Stimulated activated CD4-positive, alpha-beta T cell treated with anti-CD3 and anti-CD28 coated beads, Interleukin-4, amount 100 ng/mL, for 24 hours (primary cell): ENCODE measurements around the gene GTF3A.
"Not testable (repeated sequence)": the region's sequence is repeated elsewhere in the genome, so short reads cannot be mapped to it uniquely, and the experiment has no call there.

Experiments used
- DNase-seq: peaks from one replicate; pipeline ENCODE4 v3.0.0-alpha.2; 2020

The GTF3A gene

DNA sequence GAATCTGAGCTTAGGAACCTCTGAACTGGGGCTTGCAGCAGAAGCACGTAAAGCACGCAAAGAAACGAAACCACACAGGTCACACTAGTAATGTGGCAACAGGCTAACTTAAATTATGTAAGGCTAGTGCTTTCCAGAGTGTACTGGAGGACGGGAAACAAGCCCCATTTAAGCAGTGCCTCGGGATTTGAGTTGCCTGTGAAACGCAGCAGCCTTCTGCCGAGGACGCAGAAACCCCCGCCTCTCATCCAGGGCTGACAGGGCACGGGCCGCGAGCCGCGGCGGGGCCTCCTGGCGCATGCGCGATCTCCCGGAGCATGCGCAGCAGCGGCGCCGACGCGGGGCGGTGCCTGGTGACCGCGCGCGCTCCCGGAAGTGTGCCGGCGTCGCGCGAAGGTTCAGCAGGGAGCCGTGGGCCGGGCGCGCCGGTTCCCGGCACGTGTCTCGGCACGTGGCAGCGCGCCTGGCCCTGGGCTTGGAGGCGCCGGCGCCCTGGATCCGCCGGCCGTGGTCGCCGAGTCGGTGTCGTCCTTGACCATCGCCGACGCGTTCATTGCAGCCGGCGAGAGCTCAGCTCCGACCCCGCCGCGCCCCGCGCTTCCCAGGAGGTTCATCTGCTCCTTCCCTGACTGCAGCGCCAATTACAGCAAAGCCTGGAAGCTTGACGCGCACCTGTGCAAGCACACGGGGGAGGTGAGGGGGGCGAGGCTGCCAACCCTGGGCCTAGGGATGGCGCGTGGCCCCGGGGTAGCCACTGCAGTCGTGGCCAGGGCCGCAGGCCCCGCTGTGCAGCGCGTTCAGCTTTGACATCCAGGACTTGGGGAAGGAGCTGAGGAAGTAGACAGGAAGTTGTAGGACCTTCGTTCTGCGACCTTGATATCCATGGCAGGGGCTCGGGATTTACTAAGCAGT lies at the start of gene GTF3A:
GTF3A (plus strand) TSS at position 374 of the 912 bp plus-strand sequence.
- peak; percentile 87 for DNase-seq

DNA sequence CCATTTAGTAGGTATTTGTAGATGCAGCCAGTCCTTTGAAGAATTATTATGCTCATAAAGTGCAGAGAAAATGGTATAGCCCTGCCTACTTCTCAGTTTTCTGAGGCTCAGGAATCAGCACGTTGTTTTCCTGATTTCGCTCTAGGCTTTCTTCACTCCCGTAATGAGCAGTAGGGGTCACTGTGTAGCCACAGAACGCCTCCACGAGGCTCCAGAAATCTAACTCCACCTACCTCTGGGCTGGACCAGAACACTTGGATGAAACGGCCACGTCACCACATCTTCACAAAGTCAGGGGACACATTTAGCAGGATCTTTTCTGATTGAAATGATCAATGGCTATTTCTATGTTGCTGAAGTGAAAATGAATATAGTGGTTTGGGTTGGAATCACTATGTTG lies 49.8 kb upstream of the GTF3A start:
- peak; percentile 62 for DNase-seq

DNA sequence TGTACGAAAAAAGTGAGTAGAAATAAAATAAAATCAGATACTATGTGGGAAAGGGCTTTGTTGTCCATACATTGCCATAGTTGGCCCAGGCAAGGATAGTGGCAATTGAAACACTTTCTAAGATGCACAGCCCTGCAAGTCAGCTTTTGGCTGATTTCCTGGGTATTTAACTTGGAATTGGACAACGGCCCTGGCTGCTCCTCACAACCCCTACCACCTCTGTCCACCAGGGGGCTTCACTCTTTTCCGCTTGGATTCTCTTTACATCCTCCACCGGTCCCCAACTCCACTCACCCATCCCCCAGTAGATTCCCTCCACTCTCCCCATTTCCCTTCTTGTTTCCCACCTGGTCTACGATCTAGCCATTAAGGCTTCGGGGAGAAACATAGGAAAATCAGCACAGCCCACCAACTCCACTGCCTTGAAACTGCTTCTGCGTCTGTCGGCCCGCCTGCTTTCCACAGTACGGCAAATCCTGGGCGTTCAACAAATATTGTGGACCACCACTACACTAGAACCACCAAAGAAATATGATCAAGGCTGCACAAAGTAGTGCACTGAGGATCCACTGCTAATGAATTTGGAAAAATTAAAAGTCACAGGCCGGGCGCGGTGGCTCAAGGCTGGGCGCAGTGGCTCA lies 48.6 kb upstream of the GTF3A start:
- peak; percentile 64 for DNase-seq

DNA sequence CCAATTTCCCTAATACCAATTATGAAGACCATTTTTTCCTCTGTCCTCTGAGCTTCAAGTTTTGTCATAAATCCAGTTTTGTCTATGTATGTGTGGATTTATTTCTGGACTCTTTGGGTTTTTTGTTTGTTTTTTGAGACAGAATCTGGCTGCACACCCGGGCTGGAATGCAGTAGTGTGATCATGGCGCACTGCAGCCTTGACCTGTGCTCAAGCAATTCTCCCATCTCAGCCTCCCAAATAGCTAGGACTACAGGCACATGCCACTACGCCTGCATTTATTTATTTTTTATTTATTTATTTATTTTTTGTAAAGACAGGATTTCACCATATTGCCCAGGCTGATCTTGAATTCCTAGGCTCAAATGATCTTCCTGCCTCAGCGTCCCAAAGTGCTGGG lies 45.3 kb upstream of the GTF3A start:
- no peak for DNase-seq

DNA sequence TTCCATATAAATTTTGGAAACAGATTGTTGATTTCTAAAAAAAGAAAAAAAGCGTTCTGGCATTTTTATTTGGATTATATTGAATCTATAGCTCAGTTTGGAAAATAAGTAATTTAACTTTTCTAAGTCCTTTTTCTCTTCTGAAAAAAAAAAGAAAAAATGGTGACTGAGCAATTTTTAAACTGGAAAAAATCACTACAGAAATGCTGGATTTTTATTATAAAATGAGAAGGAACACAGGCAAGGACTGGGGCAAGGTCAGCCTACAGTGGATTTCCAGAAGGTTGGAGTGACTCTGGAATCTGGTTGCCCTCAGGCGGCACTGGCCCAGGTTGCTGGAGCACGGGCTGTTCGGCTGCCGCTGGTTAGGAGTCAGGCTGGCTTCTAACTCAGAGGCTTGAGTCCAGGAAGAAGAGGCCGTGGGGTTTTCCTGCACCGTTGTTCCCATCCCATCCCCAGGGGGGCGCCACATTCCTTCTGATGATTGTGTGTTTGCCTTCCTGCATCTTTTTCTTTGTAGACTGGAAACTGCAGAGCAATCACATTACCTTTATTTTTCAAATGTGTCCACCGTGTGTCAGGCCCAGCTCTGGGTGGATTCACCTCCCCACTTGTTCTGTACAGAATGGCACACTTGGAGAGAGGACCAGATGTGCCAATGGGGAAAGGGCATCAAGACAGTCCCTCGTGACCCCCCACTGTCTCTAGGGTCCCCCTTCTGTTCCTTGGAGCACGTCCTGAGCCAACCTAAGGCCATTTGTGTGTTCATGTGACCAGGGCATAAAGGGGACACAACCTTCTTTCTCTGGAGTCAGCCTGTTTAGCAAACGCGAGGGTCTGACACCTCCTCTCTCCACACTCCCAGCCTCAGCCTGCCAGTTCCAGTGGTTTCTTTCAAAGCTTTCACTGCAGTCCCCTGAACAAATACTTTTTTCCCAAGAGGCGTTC lies 44.5 kb upstream of the GTF3A start:
- peak; percentile 49 for DNase-seq

DNA sequence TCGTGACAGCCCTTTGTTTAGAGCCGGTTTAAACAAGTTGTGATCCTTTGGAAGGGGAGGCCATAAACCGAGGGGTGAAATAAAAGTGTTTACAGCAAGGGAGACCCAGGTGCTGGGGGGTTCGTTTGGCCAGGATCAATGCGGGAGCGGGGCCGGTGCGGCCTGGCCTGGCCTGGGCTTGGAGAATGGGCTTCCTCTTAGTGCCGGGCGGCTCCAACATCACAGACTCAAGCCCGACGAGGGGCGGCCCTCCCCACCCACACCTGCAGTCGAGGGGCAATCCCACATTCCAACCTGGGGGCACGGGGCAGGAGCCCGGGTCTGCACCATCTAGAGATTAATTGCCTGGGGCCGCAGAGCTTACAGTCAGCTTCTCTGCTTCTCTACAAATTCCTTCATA lies 42.8 kb upstream of the GTF3A start:
- DNase-seq, result no peak

DNA sequence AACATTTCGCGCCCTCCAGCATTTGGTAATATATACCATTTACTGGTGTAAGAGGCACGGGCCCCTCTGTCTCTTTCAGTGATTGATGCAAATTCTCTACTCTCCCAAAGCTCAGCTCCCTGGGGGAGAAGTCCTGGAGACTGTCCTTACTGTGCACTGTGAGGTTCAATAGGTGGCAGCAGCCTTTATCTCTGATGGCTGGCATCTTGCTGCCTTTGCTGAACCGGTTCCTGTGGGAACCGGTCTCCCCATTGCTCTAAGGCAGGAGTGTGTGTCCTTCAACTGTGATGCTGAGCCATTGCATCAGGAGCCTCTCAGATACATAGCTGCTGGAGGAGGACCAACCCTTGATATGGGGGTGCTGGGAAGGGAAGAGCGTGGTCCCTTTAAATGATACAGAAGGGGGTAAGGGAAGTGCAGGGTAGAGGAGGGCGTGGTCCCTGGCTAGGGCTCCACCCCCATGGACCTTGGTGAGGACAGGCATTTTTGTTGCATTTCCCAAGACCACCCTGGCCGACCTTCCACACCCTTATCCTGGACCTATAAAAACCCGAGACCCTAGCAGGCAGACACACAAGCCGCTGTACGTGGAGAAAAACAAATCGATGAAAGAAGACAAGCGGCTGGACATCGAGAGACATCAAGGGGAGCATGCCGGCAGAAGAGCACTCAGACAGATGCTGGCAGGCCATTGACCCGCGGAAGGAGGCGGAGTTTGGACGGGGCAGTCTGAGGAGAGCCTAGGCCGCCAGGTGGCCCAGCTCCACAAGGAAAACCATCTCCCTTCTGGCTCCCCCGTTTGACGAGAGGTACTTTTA lies 41.1 kb upstream of the GTF3A start:
- DNase-seq, result no peak

DNA sequence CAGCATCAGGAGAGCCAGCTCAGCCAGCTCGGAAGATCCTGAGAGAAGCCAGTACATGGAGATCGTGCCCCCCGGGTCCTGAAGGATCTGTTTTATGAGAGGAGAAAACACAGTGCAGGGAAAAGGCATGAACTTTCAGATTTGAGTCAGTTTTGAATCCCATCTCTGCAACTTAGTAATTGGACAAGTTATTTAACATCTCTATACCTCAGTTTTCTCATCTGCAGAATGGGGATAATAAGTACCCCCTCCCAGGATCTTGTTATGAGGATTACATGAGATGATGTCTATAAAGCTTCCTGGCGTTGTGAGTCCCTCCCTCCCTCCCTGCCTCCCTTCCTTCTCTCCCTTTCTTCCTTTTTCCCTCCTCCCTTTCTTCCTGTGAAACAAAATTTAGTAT lies 40.1 kb upstream of the GTF3A start:
- no peak for DNase-seq

DNA sequence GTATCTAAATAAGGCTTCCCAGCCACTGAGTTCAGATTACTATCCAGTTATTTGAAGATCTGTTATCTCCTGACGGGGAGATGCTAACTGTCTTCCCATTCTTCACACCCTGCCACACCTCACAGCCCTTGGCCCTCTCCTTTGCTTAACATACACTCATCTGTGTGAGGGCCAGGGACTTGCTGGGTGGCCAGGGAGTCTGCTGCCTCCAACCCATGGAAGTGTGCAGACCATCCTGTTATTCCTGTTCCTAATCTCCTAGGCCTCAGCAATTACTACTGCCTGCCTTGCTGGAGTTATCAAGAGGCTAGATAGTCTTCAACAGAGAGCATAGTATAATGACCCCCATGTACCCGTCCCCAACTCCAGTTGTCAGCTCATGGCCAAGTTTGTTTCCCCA lies 36.2 kb upstream of the GTF3A start:
- DNase-seq, result no peak

DNA sequence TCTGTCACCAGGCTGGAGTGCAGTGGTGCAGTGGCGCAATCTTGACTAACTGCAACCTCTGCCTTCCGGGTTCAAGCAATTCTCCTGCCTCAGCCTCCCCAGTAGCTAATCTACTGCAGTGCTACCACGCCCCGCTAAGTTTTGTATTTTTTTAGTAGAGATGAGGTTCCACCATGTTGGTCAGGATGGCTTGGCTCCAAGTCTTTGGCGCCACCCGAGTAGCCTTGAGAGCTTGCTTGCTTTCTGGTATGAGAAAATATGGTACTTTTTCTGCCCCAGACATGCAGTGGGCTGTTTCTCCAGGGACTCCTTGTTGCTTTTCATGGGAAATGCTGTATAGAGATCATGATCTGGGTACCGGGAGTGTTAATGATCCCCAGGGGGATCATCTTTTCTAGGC lies 34.5 kb upstream of the GTF3A start:
- DNase-seq, result no peak

DNA sequence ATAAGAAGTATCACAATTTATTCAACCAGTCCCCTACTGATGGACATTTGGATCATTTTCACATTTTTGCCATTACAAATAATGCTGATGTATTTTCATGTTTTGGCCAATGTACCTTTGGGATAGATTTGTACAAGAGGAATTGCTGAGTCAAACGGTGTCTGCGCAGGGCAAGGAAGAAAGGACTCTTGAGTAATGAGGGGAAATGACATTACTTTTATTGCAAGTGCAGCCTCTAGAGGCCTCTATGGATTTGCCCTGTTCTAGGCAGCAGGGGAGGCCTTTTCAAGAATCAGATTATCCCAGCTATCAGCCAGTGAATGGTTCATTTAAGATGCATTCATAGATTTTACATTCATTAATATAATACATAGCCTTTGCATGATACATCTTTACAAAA lies 32.9 kb upstream of the GTF3A start:
- no peak for DNase-seq

DNA sequence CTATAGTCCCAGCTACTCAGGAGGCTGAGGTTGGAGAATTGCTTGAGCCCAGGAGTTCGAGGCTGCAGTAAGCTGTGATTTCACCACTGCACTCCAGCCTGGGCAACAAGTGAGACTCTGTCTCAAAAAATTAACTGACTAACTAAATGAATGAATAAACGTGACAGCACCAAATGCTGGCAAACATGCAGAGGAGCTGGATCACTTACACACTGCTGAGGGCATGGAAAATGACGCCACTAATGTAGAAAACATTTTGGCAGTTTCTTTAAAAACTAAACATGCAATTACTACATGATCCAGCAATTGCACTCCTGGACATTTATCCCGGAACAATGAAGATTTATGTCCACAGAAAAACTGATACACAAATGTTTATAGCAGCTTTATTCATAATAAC lies 31.3 kb upstream of the GTF3A start:
- no peak for DNase-seq

DNA sequence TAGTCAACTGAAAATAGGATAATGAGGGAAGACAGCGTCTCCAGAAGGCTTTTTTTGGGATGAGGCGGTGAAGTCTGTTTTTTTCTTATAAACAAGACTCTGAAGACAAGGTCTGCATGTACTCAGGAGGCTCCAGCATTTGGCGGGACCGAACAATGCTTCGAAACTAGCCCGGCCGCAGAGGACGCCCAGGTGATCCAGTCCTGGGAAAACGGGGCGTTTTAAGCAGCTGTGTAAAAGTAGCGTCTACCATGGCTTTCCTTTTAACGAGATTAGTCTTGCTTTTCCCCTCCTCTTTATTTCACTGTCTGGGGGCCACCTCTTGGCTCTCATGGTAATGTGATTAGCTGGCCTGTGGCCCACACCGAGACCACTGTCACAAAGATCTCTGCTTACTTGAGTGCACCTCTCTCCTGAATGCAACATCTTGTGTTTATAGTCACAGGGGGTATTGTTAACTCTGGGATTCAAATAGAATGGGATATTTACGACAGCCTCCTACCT lies 29.4 kb upstream of the GTF3A start:
- DNase-seq, result no peak

DNA sequence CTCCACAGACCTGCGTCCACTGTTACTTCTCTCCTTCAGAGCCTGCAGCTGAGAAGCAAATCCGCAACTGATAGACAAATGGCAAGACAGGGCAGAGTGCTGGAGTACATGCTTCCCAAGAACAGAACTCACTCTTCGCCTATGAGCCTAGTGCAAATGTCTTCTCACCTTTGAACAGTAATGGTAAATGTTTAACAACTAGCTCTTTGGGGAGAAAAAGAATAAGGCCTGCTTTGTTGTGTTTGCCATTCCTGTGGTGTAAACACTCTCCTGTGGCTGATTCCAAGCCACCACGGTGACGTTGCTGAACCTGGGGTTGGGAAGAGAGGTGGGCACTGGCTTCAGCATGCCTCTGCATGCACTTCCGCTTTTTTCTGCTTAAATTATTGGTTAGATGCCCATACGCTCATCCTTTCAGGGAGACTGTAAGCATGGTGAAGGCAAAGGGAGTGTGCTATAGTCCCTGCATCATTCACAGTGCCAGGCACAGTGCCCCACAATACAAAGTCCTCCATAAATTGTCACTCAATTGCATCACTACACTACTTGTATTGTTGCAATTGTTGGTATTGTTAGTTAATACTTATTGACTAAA lies 28.1 kb upstream of the GTF3A start:
- no peak for DNase-seq

DNA sequence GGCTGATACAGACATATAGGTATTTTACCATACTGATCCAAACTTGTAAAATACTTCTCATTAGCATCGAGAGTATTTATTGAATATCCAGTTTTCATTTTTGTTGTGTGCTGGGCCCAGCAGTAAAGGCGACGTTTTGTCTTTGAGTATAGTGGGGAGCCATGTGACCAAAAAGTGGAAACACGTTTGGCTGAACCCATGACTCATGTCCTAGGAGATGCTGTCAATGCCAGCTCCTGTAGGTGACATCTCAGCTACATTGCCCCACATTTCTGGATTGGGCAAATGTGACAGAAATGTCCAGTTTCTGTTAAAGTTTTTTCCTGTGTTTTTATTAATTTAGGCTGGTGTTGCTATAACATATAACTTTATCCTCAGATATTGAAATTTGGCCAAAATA lies 26.1 kb upstream of the GTF3A start:
- DNase-seq, result no peak

DNA sequence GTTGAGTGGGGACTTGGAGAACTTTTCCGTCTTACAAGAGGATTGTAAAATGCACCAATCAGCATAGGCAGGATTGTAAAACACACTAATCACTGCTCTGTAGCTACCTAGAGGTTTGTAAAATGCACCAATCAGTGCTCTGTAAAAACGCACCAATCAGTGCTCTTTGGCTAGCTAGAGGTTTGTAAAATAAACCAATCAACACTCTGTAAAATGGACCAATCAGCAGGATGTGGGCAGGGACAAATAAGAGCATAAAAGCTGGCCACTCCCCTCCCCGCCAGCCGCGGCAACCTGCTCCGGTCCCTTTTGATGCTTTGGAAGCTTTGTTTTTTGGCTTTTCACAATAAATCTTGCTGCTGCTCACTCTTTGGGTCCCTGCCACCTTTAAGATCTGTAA lies 24.0 kb upstream of the GTF3A start:
- not testable (repeated sequence) for DNase-seq

DNA sequence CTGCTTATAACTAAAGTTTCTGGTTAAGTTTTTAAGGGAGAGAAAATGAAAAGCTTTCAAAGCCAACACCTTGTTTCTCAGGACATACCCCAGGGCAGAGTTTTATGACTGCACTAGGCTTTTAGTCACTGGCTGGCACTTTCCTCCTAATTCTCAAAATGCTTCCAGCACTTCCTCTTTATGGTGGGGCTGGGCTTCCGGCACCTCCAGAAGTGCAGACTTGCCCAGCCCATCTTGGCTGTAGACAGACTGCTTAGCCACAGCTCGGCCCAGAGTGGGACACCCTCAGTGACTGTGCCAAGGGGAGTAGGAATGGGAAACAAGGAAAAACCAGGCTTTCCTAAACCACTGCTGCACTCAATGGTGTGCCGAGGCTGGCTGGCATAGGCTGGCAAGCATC lies 23.2 kb upstream of the GTF3A start:
- DNase-seq, result no peak

DNA sequence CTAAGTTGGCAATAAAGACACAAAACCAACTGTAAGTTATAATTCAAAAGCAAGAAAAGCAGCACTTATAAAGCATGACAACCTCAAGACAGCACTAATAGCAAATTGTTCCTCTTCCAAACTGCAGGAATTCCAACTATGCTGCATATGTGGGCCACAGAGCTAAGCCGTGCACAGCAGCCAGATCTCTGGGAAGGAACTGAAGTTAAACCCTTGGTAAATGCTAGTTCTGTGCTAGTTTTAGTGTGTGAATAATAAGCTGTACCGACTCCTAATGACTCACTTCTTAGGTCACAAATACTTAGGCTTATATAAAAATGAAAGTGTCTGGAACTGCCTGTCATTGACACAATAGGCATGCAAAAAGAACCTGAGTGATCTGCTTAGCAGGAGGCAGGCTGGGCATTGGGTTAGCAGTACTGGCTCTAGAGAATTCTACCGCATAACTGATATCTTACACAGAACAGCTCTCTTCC lies 21.2 kb upstream of the GTF3A start:
- DNase-seq, result no peak

DNA sequence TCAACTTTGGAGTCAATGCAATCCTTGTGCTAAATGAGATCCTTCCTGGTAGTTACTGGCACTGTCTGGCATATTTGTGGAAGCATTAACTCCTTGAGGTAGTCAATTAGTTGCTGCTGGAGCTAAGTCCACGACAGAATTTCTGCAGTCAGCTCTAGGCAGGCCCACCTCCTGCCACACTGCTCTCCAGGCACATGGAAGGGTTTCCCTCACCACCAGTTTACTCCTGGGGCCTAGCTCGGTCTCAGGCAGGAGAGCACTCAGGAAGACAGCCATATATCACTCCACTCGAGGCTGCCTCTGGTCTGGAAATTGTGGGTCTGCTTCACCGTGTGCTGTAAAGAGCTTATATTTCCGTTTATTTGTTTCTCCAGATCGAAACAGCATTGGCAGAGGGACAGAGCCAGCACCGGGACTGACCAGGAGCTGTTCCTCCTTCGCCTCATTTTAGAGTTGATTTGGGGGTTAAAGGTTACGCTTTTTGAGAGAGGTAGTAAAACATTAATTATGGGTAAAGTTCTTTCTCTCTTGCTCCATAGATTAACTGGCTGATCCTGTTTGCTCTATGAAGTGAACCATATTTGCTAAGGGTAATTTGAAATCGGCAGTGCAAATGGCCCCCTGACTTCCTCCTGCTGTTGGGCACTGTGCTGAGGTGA lies 20.6 kb upstream of the GTF3A start:
- DNase-seq, result no peak

DNA sequence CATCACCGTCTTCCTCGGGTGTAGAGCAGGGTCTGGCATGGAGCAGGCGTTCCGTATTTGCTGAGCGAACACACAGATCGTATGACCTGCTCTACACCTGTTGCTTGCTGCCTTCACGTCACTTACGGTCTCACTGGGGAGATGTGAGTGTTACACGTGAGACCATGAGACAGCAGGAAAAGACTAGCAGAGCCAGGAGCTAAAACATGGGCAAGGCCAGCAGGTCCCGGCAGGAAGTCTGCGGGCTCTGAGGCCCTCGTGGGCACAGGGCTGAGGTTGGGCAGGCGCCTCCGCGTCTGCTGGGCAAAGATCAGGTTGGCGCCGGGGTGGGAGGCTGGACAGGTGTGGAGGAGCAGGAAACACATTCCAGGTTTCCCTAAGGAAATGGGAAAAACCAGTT lies 19.7 kb upstream of the GTF3A start:
- DNase-seq, result no peak

DNA sequence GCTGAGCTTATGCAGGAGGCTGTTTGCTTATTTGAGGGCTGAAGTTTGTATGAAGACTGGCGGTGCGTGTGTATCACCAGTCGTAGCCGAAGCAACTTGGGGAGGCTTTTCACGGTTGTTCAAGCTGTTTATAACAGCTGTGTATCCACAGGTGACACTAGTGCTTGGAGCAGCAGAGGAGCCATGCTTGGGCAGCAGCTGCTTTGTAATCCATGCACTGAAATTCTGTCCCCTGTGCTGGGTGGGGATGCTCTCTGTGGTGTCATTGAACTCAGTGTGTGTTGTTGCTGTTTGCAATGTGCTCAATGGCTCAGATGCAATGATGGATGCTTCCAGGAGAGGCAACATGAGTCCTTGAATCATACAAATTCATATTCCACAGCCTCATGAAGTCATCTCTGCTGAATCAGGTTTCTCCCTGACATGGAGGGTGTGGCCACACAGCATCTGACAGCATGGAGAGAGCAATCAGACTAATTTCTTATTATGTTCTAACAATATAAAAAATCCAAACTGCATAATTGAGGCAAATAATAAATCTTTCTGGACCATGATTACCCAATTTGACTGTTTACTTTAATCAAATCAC lies 18.8 kb upstream of the GTF3A start:
- no peak for DNase-seq
